ENCODE measurements around the gene LIMCH1. TPM values are rescaled to one million over a fixed set of nuclear protein-coding genes. Genes with fewer than 3 reads are reported as not detected.

LIMCH1 gene
- total RNA-seq, 1 experiment from 2014 or later = 3.3 TPM

- 0 out of 2 replicates have a peak, but pooled peaks cover 3% of the 10 kb centered on the region for H3K27me3 ChIP-seq (ENCODE audit: insufficient read depth, low read length)
- H3K27me3 Mint-ChIP-seq (ENCODE audit: low read depth) = peaks cover 73% of the 10 kb centered on the region
- H3K79me2 ChIP-seq (ENCODE audit: insufficient read depth, low read length) = no peaks in the 10 kb centered on the region
- H2BK20ac ChIP-seq (ENCODE audit: low read depth, low read length, poor library complexity, severe bottlenecking) = no peak overlapping the region
- H3K79me1 ChIP-seq (ENCODE audit: insufficient read depth, low read depth, low read length, poor library complexity, severe bottlenecking) = no peaks in the 10 kb centered on the region
- H3K27ac ChIP-seq (ENCODE audit: insufficient read length, low read depth, low read length) = no peak overlapping the region
- H2BK5ac ChIP-seq (ENCODE audit: insufficient read length, low read length) = no peak overlapping the region
- H3K9me3 ChIP-seq (ENCODE audit: control insufficient read depth, low read depth, low read length) = no peaks in the 10 kb centered on the region
- no peak overlapping the region for H3K18ac ChIP-seq (ENCODE audit: insufficient read length, low read depth, low read length)
- H2AK5ac ChIP-seq (ENCODE audit: insufficient read length, low read length) = no peak overlapping the region
- H3K9me3 Mint-ChIP-seq = no peaks in the 10 kb centered on the region
- H3K4me1 Mint-ChIP-seq = no peaks in the 10 kb centered on the region
- H2BK12ac ChIP-seq (ENCODE audit: insufficient read length, low read depth, low read length) = no peak overlapping the region
- no peaks in the 10 kb centered on the region for H3K4me1 ChIP-seq (ENCODE audit: insufficient read depth, low read length)
- no peak overlapping the region for H3K14ac ChIP-seq (ENCODE audit: insufficient read depth, low read length)
- H2BK120ac ChIP-seq (ENCODE audit: low read depth, low read length, poor library complexity, severe bottlenecking) = no peak overlapping the region
- H3K56ac ChIP-seq (ENCODE audit: insufficient read length, low read depth, low read length) = no peak overlapping the region
- no peaks in the 10 kb centered on the region for H3K36me3 Mint-ChIP-seq (ENCODE audit: insufficient read depth in 1 of 3, low read depth in 3 of 3)
- no peaks in the 10 kb centered on the region for H4K20me1 ChIP-seq (ENCODE audit: control insufficient read depth, insufficient read depth, insufficient read length)
- no peak overlapping the region for H2AFZ ChIP-seq (ENCODE audit: low read length)
- no peak for TF ChIP-seq CTCF (conservative IDR thresholded peaks at IDR 0.05)
- no peak overlapping the region for H3K23ac ChIP-seq (ENCODE audit: insufficient read length, low read depth, low read length)
- H4K8ac ChIP-seq (replicated peaks; ENCODE audit: insufficient read length, low read depth, low read length) = no peak overlapping the region
- H4K91ac ChIP-seq (ENCODE audit: insufficient read length, low read depth, low read length) = no peak overlapping the region
- H3K23me2 ChIP-seq (ENCODE audit: insufficient read length, low read depth, low read length, poor library complexity, severe bottlenecking) = no peaks in the 10 kb centered on the region
- no peak overlapping the region for H4K5ac ChIP-seq (ENCODE audit: insufficient read length, low read depth, low read length)
- H3K4me3 Mint-ChIP-seq = no peak overlapping the region
- no peak overlapping the region for H2BK15ac ChIP-seq (ENCODE audit: low read depth, low read length)
- no peak overlapping the region for H3T11ph ChIP-seq (ENCODE audit: low read length)
- no peak for DNase-seq
- whole genome bisulfite sequencing (ENCODE audit: extremely low coverage, insufficient read length, low lambda C conversion rate) = no CpG with 5 or more reads among the region's 2 CpGs
- no peak overlapping the region for H3K4ac ChIP-seq (ENCODE audit: low read depth, low read length)
- no peak overlapping the region for H3K4me2 ChIP-seq (ENCODE audit: insufficient read depth, insufficient read length, low read length)
- H3K9ac ChIP-seq (ENCODE audit: extremely low read depth, insufficient read length, low read length) = no peak overlapping the region
- no peak overlapping the region for H3K27ac Mint-ChIP-seq
Observed at GRCh38 chr4:41719417-41719816, 181.5 kb downstream of the LIMCH1 start.
